Esophagus squamous epithelium (tissue), 5 donors: Measurements from ENCODE around the gene CDKAL1. TPM values are rescaled to one million over a fixed set of nuclear protein-coding genes. Genes with fewer than 3 reads are reported as not detected.

ENCODE experiments used
- DNase-seq: peaks from one replicate; lab custom pipeline; 2025; lab: John Stamatoyannopoulos, UW
- H3K27ac ChIP-seq, 4 donors: fragments of 200-600 bp; sonication (generic); one replicate each; pipeline ENCODE4 v1.5.1; 2016 to 2019; ENCODE audit warnings: mild to moderate bottlenecking in 1 of 4
- H3K27me3 ChIP-seq, 4 donors: fragments of 200-600 bp; sonication (generic); 1 replicate in 3 of 4; 2 replicates in 1 of 4; pipeline versions ENCODE4 v1.5.1 to v1.6.0; 2017 to 2021; ENCODE audit warnings: antibody characterized with exemption in 1 of 4
- H3K36me3 ChIP-seq, 3 donors: fragments of 200-600 bp; sonication (generic); one replicate each; pipeline ENCODE4 v1.5.1; 2016 to 2019
- H3K4me1 ChIP-seq, 3 donors: fragments of 200-600 bp; sonication (generic); one replicate each; pipeline ENCODE4 v1.5.1; 2017 to 2019
- H3K4me3 ChIP-seq, 4 donors: fragments of 200-600 bp; sonication (generic); 1 replicate in 3 of 4; 2 replicates in 1 of 4; pipeline ENCODE4 v1.5.1; 2016 to 2019; ENCODE audit warnings: mild to moderate bottlenecking in 2 of 4, moderate library complexity in 1 of 4
- H3K9me3 ChIP-seq, 3 donors: fragments of 200-600 bp; sonication (generic); one replicate each; pipeline ENCODE4 v1.5.1; 2016 to 2019
- CTCF ChIP-seq, 6 experiments: fragments of 450-650 bp in 4 of 6; fragments of 200-600 bp in 2 of 6; sonication (generic) in 2 of 6; IDR thresholded peaks; one replicate each; pipeline ENCODE4 v1.5.1; 2016 to 2019; ENCODE audit warnings: antibody characterized with exemption in 6 of 6, mild to moderate bottlenecking in 4 of 6, moderate library complexity in 4 of 6
- POLR2A ChIP-seq, 4 donors: fragments of 450-650 bp; IDR thresholded peaks; one replicate each; pipeline ENCODE4 v1.6.1; 2017; ENCODE audit warnings: antibody characterized with exemption in 4 of 4, mild to moderate bottlenecking in 4 of 4, moderate library complexity in 3 of 4
- WGBS, 2 donors: methylation state at CpG; one replicate each; pipeline ENCODE4 v1.1.5; 2018; 5-methylcytosine and 5-hydroxymethylcytosine counted together
- intact Hi-C: fragments of 100-400 bp; cut with DNase I; formaldehyde crosslinking; loops from one replicate; pipeline ENCODE4 v1.15.0; 2022
- total RNA-seq, 4 donors: library from RNA; depleted of rRNA; stranded (reverse); fragments of >200 nt; gene quantifications; one replicate each; pipeline ENCODE4 v1.1.0, GENCODE V29; 2016
- donor health status: DM: yes; HTN: yes; CAD: no.

The CDKAL1 gene
- total RNA-seq, 4 donors from 2014 or later = 6.5 to 13.0 (median 10.7) TPM

- peaks cover 0 to 3% (median 0%) of the 10 kb centered on the region in 3 donors for H3K9me3 ChIP-seq
- intact Hi-C loops = no loop called here
- H3K27me3 ChIP-seq = no peaks in the 10 kb centered on the region
- TF ChIP-seq POLR2A (IDR thresholded peaks at IDR 0.05) (no peak), CTCF (IDR thresholded peaks at IDR 0.05) (no peak)
- 43 to 56% methylated on average over 1 of the region's 1 CpG for WGBS, 2 donors
- no peak for DNase-seq
- H3K4me3 ChIP-seq = no peak overlapping the region
- no peaks in the 10 kb centered on the region for H3K36me3 ChIP-seq
- H3K27ac ChIP-seq = no peak overlapping the region
- no peaks in the 10 kb centered on the region for H3K4me1 ChIP-seq
Observed at GRCh38 chr6:20802596-20802995, 268.3 kb downstream of the CDKAL1 start.

GRCh38 chr6:20805021-20805420, 270.8 kb downstream of the CDKAL1 start:
- TF ChIP-seq POLR2A (IDR thresholded peaks at IDR 0.05) (no peak), CTCF (IDR thresholded peaks at IDR 0.05) (no peak)
- no peaks in the 10 kb centered on the region for H3K36me3 ChIP-seq
- intact Hi-C loops = no loop called here
- H3K27ac ChIP-seq = no peak overlapping the region
- WGBS, 2 donors = 64 to 82% methylated on average over 1 of the region's 1 CpG
- H3K4me3 ChIP-seq = no peak overlapping the region
- peaks cover 0 to 3% (median 0%) of the 10 kb centered on the region in 3 donors for H3K9me3 ChIP-seq
- H3K27me3 ChIP-seq = no peaks in the 10 kb centered on the region
- H3K4me1 ChIP-seq = no peaks in the 10 kb centered on the region
- no peak for DNase-seq

- intact Hi-C loops = no loop called here
- Histone ChIP-seq H3K4me1 (peaks cover 0 to 8% (median 0%) of the 10 kb centered on the region in 3 donors), H3K4me3 (no peak overlapping the region), H3K36me3 (no peaks in the 10 kb centered on the region), H3K27me3 (no peaks in the 10 kb centered on the region), H3K27ac (no peak overlapping the region), H3K9me3 (peaks cover 0 to 3% (median 0%) of the 10 kb centered on the region in 3 donors)
- no peak for DNase-seq
- WGBS, 2 donors = 94 to 95% methylated on average over 3 of the region's 3 CpGs
- TF ChIP-seq CTCF (IDR thresholded peaks at IDR 0.05) (no peak), POLR2A (IDR thresholded peaks at IDR 0.05) (no peak)
Observed at GRCh38 chr6:20806669-20807068, 272.4 kb downstream of the CDKAL1 start.

- intact Hi-C loops = no loop called here
- 73 to 87% methylated on average over 2 of the region's 2 CpGs for WGBS, 2 donors
- Histone ChIP-seq H3K27ac (no peak overlapping the region), H3K4me3 (no peak overlapping the region), H3K4me1 (peaks cover 0 to 8% (median 0%) of the 10 kb centered on the region in 3 donors), H3K36me3 (no peaks in the 10 kb centered on the region), H3K9me3 (peaks cover 0 to 3% (median 0%) of the 10 kb centered on the region in 3 donors), H3K27me3 (no peaks in the 10 kb centered on the region)
- DNase-seq = no peak
- TF ChIP-seq CTCF (IDR thresholded peaks at IDR 0.05) (no peak), POLR2A (IDR thresholded peaks at IDR 0.05) (no peak)
Observed at GRCh38 chr6:20808439-20808838, 274.2 kb downstream of the CDKAL1 start.

- 70 to 72% methylated on average over 2 of the region's 2 CpGs for WGBS, 2 donors
- TF ChIP-seq POLR2A (IDR thresholded peaks at IDR 0.05) (no peak), CTCF (IDR thresholded peaks at IDR 0.05) (no peak)
- H3K4me3 ChIP-seq = no peak overlapping the region
- H3K27me3 ChIP-seq = no peaks in the 10 kb centered on the region
- intact Hi-C loops = no loop called here
- DNase-seq = no peak
- no peak overlapping the region for H3K27ac ChIP-seq
- H3K4me1 ChIP-seq = peaks cover 0 to 8% (median 0%) of the 10 kb centered on the region in 3 donors
- no peaks in the 10 kb centered on the region for H3K36me3 ChIP-seq
- H3K9me3 ChIP-seq = peaks cover 0 to 3% (median 0%) of the 10 kb centered on the region in 3 donors
Observed at GRCh38 chr6:20808924-20809323, 274.7 kb downstream of the CDKAL1 start.
